HG02588 (cell line): ENCODE measurements around the gene CDK17.
A peak's percentile ranks its signal among the peaks of the same experiment; 100 is the strongest.
"Not testable (repeated sequence)": the region's sequence is repeated elsewhere in the genome, so short reads cannot be mapped to it uniquely, and the experiment has no call there.

ENCODE experiments used
- ATAC-seq: cut with Tn5 transposase; IDR thresholded peaks from one replicate; pipeline ENCODE4 v1.9.1; 2021; ENCODE audit warnings: mild to moderate bottlenecking, moderate library complexity; ENCODE audit not compliant: unreplicated experiment

CDK17 gene

DNA sequence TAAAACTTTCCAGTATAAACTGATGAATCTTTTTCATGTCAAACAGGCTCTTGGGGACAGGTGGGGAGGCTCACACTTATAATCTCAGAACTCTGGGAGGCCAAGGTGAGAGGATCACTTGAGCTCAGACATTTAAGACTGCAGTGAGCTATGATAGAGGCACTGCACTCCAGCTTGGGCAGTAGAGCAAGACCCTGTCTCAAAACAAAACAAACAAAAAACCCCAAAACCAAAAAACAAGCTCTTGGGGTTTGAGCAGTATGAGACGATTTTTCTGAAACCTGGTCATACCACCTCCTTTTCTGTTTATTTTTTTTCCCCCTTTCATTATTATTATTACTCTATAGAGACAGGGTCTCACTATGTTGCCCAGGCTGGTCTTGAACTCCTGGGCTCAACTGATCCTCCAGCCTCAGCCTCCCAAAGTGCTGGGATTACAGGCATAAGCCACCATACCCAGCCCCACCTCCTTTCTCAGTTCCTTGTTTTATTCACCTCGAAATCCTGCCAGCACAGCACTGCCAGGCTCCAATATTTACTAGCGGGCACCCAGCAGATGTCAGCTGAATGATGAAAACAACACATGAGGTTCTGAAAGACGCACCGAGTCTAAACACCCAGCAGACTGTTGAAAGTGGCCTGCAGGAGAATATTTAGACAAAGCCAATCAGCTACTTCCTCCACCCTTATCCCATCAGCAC lies 19.5 kb upstream of the CDK17 start:
- peak; percentile 45 for ATAC-seq

- peak; percentile 57 for ATAC-seq
These were observed 17.4 kb upstream of the CDK17 start for GRCh38 chr12:96417688-96418087.

DNA sequence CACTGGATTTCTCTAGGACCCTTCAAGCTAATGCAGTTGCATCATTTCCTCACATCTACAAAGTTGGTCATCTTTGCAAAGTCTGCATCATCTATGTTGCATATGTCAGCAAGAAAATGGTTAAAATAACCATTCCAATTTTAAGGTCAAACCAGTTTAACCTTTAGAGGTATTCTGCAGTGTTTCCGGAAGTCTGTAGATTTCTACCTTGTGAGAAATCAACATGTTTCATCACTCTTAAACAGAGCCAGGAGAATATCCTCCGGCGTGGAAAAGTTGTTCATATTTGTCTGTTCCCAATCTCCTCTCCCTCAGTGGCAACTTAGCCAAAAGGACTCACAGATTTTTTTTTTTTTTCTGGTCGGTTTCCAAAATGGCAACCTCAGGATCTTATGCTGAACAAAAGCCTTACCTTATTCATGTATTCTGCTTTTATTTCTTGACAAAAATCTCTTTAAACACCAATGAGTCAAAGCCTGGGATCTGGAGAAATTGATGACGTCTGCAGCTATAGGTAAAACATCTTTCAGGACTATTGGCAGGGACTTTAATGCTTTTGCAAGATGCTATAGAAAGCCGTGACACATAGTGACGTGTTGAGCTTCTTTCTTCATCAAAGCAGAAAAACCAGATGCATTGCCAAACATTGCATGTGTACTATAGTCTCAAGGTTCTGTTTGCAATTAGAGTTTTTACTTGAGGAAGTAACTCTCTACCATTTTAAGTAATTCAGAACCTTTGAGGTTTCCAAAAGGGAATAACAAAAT lies 16.0 kb upstream of the CDK17 start:
- ATAC-seq, result no peak

DNA sequence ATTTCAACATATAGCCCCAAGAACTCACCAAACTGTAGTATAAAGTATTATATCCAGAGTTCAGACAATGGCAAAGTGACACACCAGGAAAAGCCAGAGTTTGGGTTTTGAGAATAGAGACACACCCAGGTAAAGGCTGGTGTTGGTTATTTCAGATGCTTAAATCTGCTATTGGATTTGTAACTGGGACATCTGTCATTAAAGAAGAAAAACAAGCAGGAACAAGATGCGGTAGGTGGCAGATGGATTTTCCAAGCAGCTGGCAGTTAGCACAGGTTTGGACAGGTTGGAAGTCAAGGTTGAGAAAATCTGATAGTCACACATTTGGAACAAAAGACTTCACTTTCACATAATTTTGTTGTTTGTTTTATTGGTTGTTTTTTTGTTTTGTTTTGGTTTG lies 14.4 kb upstream of the CDK17 start:
- ATAC-seq, result no peak

- no peak for ATAC-seq
These were observed 12.2 kb upstream of the CDK17 start for GRCh38 chr12:96412431-96412830.

DNA sequence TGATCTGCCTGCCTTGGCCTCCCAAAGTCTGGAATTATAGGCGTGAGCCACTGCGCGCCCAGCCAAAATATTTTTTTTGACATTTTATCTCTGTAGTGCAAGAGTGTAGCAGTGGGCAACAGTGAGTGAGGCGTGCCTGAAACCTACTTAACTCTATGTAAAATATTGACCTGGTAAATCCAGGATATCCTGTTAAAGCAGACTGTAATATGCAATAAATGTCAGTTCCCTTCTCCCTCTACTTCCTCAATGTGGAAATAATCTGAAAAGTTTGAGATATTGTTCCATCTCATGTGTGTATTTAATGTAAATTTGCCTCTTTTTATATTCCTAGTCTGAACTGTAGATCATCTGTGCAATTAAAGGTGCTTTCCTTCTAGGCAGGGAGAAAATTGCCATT lies 9.5 kb upstream of the CDK17 start:
- ATAC-seq, result no peak

DNA sequence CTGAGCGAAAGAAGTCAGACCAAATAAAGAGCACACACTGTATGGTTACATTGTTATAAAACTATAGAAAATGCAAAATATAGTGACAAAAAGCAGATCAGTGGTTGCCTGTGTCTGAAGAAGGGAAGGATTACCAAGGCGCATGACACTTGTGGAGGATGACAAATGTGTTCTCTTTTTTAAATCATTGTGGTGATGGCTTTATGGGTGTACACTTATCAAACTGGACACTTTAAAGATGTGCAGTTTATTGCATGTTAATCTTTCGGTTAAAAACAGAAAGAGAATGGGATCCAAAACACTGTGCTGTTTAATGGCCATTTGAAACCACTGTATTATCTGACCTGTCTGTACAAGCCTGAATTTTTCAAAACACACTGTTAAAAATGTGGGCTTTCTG lies 8.8 kb upstream of the CDK17 start:
- no peak for ATAC-seq

DNA sequence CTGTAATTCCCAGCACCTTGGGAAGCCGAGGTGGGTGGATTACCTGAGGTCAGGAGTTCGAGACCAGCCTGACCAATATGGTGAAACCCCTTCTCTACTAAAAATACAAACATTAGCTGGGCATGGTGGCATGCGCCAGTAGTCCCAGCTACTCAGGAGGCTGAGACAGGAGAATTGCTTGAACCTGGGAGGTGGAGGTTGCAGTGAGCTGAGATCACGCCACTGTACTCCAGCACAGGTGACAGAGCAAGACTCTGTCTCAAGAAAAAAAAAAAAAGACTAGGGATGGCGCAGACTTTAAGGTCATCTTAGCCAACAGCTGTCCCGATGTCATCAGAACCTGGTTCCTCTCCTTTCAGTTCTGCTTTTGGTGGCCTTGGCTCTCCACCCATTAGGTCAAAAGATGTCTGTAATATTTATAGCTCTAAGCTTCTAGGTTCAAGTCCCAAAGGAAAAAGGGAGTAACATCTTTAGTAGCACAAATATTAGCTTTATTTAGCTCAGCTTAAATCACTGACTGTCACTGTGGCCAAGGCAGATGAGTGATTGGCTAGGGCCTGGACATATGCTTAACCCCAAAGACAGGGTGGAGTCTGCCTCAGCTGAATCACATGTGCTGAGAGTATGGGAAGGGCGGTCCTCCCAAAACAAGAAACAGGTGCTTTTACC lies 7.3 kb upstream of the CDK17 start:
- peak; percentile 94 for ATAC-seq

DNA sequence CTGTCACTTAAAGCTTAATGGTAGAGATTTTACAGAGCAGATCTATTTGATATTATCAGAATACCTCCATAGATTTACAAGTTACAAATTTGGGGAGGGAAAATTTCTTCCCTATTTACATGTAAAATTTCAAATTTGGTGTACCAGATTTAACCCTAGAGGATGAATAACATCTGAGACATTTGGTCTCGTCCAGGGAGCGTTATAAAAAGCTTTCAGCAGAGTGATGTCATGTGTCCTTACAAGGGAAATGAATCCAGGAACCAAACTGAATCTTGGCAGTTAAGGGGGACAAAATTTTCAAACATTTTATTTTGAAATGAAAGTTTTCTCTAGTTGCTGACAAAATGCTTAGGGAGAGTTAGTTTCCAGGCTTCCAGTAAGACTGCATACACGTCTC lies 4.5 kb upstream of the CDK17 start:
- no peak for ATAC-seq

DNA sequence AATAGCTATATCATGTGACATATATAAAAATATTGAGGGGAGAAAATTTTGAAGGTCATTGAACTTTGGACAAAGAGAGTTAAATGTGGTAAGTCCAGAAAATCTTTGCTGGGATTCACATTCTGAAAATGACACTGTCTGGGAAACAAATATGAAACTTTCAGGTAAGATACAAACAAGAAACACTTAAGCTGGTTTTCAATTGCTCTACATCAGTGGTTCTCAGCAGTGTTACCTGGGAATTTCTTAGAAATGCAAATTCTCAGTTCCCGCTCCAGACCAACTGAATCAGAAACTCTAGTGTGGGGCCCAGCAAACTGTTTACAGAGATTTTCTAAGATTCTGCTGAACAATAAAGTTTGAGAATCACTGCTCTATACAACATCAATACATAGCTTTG lies 3.6 kb upstream of the CDK17 start:
- no peak for ATAC-seq

- not testable (repeated sequence) for ATAC-seq
These were observed 2.3 kb upstream of the CDK17 start for GRCh38 chr12:96402522-96402921.

- no peak for ATAC-seq
These were observed 1.8 kb upstream of the CDK17 start for GRCh38 chr12:96402061-96402460.

DNA sequence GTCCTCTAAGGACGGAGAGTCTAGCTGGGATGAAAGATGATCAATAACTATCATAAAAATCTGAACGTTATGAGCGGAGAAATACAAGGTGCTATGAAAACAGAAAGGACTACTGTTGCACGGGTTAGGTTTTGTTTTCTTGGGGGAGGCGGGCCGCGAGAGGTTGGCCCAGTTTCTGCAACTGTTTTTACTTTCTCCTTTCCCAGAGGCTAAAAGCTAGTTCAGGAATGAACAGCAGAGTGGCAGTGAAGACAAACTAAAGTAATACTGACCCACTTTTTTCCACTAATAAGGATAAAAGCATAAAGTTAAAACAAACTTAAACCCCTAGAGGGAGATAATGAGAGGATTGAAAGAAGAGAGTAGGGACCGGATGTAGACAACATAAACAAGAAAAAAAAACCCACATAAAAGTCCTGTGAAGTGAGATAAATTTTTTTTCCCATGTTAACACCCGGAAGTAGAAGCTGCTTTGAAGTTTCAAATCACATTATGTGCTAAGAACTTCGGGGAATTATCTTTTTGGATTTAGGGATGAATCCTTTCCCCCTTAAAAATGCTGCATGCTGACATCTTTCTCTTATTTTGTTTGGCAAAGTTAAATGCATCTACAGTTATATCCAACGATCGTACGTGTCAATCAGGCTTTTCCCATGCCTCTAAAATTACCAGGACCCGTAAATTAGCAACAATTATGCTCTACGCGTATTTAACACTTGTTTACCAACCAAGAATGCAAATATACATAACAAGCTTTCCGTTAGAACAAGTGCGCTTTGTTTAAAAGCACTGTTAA lies 1.0 kb upstream of the CDK17 start:
- no peak for ATAC-seq

DNA sequence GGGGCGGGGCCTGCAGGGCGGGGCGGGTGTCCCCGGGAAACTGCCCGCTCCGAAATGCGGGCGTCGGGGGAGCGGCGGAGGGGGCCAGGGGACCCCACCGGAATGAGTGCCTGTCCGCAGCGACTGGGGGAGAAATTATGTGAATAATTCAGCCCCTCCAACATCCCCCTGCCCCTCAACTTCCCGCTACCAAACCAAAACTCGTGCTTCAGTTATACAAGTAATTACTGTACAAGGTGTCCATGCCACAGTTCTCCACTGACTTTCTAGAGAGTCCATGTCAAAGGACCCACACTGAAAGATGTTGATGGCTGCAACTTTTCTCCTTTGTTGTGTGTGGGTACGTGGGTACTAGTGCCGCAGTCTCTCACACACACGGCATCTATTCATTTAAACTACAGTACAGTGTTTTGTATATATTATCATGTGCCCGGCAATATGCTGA lies 414 bp upstream of the CDK17 start:
- peak; percentile 2 for ATAC-seq

DNA sequence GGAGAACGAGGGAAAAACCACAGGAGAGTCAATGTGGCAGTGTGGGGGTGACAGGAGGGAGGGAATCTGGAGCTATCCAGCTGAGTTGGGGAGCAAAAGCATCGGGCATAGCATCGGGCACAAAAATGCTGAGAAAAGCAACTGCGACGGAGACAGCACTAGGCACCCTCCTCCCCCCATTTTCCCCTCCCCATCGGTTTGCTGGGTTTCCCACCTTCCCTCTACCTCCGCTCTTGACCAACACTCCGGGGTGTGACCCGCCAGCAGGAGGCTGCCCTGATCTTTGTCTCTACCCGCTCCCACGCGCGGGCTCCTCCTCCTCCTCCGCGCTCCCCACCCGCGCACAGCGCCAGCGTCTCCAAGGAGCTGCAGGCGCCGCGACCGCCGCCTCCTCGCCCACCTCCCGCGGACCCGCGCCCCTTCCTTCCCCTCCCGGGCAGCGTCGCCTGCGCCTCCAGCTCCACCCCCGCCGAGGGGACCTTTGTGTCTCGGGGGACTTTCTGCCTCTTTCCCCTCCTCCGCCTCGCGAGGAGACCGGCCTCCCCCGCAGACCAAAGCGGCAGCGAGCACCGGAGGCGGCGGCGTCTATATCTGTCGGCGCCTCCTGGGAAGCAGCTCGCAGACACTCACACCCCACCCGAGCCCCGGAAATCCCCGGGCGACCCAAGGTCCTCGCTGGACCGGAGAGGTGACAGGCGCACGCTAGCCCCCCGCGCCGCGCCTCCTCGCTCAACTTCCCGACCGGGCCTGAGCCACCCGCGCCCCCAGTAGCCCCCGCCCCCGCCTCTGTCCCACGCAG lies 920 bp downstream of the CDK17 start:
- ATAC-seq, result peak; percentile 42

- ATAC-seq, result no peak
These were observed 1.7 kb downstream of the CDK17 start for GRCh38 chr12:96398424-96399119.

DNA sequence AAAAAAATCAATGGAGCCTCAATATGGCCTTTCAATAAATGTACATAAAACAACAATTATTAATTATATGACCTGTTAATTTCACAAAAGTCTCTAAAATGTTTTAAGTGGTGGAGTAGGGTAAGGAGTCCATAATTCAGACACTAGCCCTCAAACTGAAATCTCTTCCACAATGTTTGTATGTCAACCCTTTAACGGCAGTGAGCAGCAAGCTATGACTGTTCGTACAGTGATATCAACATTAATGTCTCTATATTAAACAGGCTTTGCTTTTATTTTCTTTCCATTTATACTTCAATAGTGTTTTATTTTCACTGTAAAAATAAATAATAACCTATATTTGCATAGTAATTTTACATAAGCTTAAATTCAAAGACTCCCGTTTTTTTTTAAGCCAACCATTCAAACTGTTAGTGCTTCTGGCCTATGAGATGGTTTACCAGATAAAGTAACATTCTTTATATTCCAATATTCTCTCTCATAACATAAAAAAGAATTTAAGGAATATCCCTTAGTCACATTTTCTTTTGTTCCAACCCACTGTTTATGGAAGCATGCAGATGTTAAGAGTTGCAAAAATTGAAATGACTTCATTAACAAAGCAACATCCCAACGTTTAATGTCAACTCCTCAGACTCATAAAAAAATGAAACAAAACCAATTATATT lies 2.3 kb downstream of the CDK17 start:
- ATAC-seq, result no peak

GRCh38 chr12:96396914-96397313 lies 3.3 kb downstream of the CDK17 start:
- ATAC-seq, result no peak

DNA sequence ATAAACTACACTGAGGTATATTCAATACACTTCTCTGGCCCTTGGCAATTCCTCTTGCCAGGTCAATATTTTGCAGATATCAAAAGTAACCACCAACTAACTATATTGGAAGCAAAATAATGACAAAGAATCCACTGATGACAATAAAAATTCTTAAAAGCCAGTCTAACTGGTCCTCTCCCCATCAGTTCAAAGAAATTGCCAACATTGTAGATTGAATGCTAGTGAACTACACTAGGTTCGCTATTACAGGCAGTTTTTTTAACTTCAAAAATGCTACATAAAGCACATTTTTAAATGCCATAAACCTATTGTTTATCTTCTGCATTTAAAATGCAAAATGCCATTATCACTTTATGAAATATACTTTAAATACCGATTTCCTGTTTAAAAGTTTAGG lies 4.0 kb downstream of the CDK17 start:
- no peak for ATAC-seq
